ENCODE data around the gene RAB6B.

The RAB6B gene

GRCh38 chr3:133921592-133921991, 25.9 kb upstream of the RAB6B start:
- no peak for DNase-seq (ENCODE audit: low read depth)
- H3K4me3 ChIP-seq (ENCODE audit: low read depth, low read length), result no peak overlapping the region
- TF ChIP-seq POLR2A (IDR thresholded peaks at IDR 0.05; ENCODE audit: extremely low read depth, insufficient read length), result no peak
- no peak for TF ChIP-seq MAX (IDR thresholded peaks at IDR 0.05; ENCODE audit: low read depth, low read length)
- no peak for TF ChIP-seq MYC (IDR thresholded peaks at IDR 0.05; ENCODE audit: low read depth, low read length)
- TF ChIP-seq CTCF (IDR thresholded peaks at IDR 0.05; ENCODE audit: low read depth, low read length), result no peak

- no peak for DNase-seq (ENCODE audit: low read depth)
- TF ChIP-seq POLR2A (IDR thresholded peaks at IDR 0.05; ENCODE audit: extremely low read depth, insufficient read length), result no peak
- no peak for TF ChIP-seq MYC (IDR thresholded peaks at IDR 0.05; ENCODE audit: low read depth, low read length)
- TF ChIP-seq CTCF (IDR thresholded peaks at IDR 0.05; ENCODE audit: low read depth, low read length), result no peak
- TF ChIP-seq MAX (IDR thresholded peaks at IDR 0.05; ENCODE audit: low read depth, low read length), result no peak
- H3K4me3 ChIP-seq (ENCODE audit: low read depth, low read length), result no peak overlapping the region
These were observed 21.5 kb upstream of the RAB6B start for GRCh38 chr3:133917144-133917543.

GRCh38 chr3:133915685-133916658, 20.3 kb upstream of the RAB6B start:
- DNase-seq (ENCODE audit: low read depth), result no peak
- H3K4me3 ChIP-seq (ENCODE audit: low read depth, low read length), result no peak overlapping the region
- TF ChIP-seq MYC (IDR thresholded peaks at IDR 0.05; ENCODE audit: low read depth, low read length), result no peak
- TF ChIP-seq MAX (IDR thresholded peaks at IDR 0.05; ENCODE audit: low read depth, low read length), result no peak
- TF ChIP-seq POLR2A (IDR thresholded peaks at IDR 0.05; ENCODE audit: extremely low read depth, insufficient read length), result no peak
- TF ChIP-seq CTCF (IDR thresholded peaks at IDR 0.05; ENCODE audit: low read depth, low read length), result no peak

GRCh38 chr3:133914839-133915600, 19.3 kb upstream of the RAB6B start:
- DNase-seq (ENCODE audit: low read depth), result no peak
- no peak overlapping the region for H3K4me3 ChIP-seq (ENCODE audit: low read depth, low read length)
- TF ChIP-seq POLR2A (IDR thresholded peaks at IDR 0.05; ENCODE audit: extremely low read depth, insufficient read length) (no peak), MYC (IDR thresholded peaks at IDR 0.05; ENCODE audit: low read depth, low read length) (no peak), MAX (IDR thresholded peaks at IDR 0.05; ENCODE audit: low read depth, low read length) (no peak), CTCF (IDR thresholded peaks at IDR 0.05; ENCODE audit: low read depth, low read length) (no peak)

- H3K4me3 ChIP-seq (ENCODE audit: low read depth, low read length), result no peak overlapping the region
- no peak for DNase-seq (ENCODE audit: low read depth)
- TF ChIP-seq MYC (IDR thresholded peaks at IDR 0.05; ENCODE audit: low read depth, low read length), result no peak
These were observed 14.7 kb upstream of the RAB6B start for GRCh38 chr3:133910422-133910821.

GRCh38 chr3:133905376-133905775, 9.7 kb upstream of the RAB6B start:
- TF ChIP-seq MAX (IDR thresholded peaks at IDR 0.05; ENCODE audit: low read depth, low read length) (no peak), POLR2A (IDR thresholded peaks at IDR 0.05; ENCODE audit: extremely low read depth, insufficient read length) (no peak), CTCF (IDR thresholded peaks at IDR 0.05; ENCODE audit: low read depth, low read length) (no peak), MYC (IDR thresholded peaks at IDR 0.05; ENCODE audit: low read depth, low read length) (no peak)
- DNase-seq (ENCODE audit: low read depth), result no peak
- no peak overlapping the region for H3K4me3 ChIP-seq (ENCODE audit: low read depth, low read length)

Data from NB4 (cell line).